ENCODE results near the gene RNF217.

The RNF217 gene

DNA sequence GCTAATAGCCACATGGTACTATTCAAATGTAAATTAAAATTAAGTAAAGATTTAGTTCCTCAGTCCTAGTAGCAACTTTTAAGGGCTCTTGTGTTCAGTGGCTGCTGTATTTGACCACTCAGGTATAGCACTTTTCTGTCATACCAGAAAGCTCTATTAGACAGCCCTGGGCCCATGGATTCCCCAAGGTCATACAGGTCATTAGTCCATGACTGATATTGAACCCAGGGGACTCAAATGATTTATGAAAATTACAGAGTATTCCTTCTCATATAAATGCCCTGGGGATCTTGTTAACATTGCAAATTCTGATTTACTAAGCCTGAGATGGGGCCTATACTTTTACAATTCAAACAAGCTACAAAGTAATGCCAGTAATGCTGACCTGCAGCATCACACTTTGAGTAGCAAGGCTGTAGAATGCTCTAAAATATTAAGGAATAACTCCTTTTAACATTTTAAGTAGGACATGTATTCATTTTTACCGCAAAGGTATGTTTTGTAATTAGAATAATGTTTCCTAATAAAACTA is 29.6 kb downstream of the RNF217 start:
- DNase-seq, result no peak

GRCh38 chr6:124993327-124993726 is 31.1 kb downstream of the RNF217 start:
- DNase-seq, result no peak

DNA sequence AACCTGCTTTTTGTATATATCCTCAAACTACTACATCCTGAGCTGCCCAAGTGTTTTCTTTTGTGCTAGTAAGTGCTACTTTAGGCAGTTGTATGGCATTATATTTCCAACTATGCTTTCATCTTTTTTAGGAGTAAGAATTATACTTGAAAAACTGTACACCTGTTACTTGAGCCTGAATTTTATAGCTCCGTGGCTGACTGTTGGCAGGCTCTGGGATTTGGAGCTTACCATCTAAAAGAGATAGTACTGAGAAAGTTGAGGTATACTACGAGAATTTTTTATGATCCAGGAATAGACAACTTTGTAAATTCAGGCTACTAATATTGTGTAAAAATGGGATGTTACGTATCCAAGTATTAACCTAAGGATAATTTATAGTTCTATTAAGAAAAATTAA is 32.4 kb downstream of the RNF217 start:
- DNase-seq, result no peak

DNA sequence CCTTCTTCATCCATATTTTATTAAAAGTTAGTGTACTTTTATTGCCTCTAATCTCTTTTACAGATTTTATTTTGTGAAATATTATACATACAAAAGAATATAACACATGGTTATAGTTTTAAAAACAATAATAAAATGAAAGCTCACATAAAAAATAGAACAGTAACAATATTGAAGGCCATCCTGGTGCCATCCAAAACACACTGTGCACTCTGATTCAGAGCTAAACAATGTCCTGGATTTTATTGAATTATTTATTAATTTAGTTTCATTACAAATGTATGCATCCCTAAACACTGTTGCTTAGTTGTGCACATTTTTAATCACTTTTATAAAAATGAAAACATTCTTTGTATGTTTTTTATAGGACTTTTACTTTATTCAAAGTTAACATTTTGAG is 32.9 kb downstream of the RNF217 start:
- DNase-seq, result no peak

GRCh38 chr6:124995645-124996325 is 33.5 kb downstream of the RNF217 start:
- no peak for DNase-seq

DNA sequence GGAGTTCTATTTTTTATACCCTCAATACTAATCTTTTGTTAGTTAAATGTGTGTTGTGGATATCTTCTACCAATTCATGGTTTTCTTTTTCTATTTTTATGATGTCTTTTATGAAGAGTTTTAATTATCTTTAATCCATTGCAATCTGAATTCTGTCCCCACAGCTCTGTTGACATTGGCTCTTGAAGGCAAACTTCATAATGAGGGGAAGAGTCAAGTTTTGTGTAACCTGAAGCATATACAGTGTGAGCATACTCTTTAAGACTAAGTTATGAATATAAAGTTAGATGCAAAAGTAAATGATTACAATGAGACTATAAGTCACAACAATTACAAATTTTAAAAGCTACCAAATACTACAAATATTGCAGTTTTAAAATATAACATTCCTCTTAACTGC is 34.2 kb downstream of the RNF217 start:
- no peak for DNase-seq

GRCh38 chr6:124997196-124997875 is 35.1 kb downstream of the RNF217 start:
- no peak for DNase-seq

DNA sequence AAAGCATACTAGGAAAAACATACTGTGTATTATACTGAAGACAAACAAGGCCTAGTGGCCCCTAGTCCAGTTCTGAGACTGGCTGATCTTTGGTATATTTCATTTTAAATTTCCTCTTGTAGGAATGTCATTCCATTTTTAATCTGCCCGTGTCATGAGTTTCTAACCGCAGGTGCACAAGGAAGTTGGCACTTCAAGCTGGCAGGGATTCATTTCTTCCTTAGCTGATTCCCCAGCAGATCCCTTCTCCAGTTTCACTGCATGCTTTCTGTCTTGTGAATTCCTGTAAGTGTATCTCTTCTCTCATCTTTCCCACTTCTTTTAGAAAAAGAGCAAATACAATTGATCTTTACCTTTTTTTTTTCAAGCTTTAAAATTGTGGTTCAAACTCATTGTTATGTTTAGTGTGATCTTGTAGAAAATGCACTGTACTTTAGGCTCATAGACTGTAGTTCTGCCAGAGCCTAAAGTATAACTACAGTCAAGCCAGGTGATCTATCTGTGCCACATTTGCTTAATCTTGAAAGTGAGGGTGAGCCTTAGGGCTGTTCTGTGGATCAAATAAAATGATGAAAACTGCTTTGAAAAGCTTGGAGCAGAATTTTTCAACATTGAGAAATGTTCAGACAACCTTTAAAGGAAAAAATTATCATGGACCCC is 37.0 kb downstream of the RNF217 start:
- DNase-seq, result no peak

- no peak for DNase-seq
Observed at GRCh38 chr6:125001684-125002405, 39.6 kb downstream of the RNF217 start.

DNA sequence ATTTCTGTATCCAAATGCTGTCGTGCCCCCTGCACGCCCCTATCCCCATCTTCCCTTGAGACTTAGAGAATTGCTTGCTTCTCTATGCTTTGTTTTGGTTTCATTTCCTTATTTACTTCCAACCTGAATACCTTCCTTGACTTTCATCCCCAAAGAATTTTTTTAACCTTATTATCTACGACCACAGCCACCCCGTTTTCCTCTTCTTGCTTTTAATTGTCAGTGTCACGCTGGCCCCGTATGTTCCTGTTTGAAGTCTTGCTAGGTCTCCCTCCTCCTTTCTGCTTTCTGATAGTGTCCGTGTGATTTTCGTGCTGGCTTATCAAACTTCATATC is 40.1 kb downstream of the RNF217 start:
- DNase-seq, result no peak

- DNase-seq, result no peak
Observed at GRCh38 chr6:125003070-125003469, 40.8 kb downstream of the RNF217 start.

GRCh38 chr6:125004198-125004597 is 42.0 kb downstream of the RNF217 start:
- DNase-seq, result peak; percentile 79

DNA sequence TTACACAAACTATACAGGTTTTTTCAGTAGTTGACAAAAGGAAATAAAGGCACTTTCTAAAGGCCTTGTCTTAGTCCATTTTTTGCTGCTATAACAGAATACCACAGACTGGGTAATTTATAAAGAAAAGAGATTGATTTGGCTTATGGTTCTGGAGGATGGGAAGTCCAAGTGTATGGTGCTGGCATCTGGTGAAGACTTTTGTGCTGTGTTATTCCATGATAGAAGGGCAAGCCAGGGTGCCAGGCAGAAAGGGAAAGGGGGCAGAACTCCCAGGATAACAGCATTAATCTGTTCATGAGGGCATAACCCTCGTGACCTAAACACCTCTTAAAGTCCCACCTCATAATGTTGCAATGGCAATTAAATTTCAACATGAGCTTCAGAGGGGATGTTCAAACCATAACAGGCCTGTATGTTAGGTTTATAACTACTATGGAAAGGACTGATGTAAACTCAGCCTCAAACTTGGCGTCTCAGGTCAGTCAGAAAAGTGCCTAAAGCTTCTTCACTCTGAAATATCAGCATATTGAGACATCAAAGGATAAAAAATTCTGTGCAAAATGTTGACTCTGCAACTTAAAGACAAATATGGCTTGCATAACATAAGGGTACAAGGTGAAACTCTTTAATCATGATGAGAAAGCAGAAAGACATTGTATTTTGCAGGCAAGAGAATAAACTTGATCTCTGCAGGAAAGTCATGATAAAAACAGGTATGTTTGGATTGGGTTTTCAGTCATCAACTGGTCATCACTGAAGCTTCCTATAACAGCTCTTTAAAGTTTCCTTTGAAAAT is 42.8 kb downstream of the RNF217 start:
- DNase-seq, result no peak

- DNase-seq, result no peak
Observed at GRCh38 chr6:125008261-125008703, 46.0 kb downstream of the RNF217 start.

- no peak for DNase-seq
Observed at GRCh38 chr6:125008957-125009356, 46.7 kb downstream of the RNF217 start.

DNA sequence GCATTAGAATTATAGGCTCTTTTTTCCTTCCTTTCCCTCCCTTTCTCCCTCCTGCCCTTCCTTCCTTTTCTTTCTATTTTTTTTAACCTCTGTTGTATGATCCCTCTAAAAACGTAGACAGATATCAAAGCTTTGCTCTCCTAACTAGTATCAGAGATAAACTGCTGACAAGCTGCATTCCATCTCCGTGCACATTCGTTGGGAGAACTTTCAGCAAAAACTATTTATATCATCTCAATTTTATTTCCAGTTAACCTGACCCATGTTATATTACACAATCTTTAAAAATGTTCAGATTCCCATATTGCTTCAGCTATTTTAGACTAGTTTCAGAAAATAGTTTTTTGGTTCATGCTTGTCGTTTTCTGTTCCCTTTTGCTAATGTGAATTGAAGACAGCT is 47.3 kb downstream of the RNF217 start:
- DNase-seq, result no peak

DNA sequence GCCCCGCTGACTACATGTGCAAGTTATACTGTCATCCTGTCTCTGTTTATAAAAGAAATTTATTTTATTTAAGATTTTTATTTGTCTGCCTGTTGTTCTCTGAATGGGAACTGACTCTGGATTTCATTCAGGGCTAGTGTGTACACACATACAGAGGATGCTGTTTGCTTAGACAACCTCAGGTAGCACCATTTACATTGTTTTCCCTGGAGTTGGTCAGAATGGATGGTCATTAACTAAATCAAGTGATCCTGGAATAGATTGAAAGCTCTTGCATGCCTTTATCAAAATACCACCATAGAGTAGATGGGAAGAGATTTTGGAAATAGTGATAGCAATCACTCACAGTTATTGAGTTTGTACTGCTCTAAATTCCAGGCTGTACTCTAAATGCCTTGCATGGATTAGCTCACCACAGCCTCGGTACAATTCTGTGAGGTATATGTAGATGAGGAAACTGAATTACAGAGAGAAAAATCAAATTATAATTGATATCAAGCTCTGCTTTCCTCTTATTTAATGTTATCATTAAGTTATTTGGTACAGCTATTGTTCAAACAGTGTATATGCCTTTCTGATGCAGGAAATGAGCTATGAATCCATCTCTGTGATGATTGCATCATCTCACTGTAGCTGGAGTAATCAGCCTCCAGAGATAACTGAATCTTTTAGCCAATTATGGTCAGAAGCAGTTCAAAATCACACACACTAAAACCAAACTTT is 51.9 kb downstream of the RNF217 start:
- DNase-seq, result no peak

- no peak for DNase-seq
Observed at GRCh38 chr6:125014661-125014957, 52.4 kb downstream of the RNF217 start.

DNA sequence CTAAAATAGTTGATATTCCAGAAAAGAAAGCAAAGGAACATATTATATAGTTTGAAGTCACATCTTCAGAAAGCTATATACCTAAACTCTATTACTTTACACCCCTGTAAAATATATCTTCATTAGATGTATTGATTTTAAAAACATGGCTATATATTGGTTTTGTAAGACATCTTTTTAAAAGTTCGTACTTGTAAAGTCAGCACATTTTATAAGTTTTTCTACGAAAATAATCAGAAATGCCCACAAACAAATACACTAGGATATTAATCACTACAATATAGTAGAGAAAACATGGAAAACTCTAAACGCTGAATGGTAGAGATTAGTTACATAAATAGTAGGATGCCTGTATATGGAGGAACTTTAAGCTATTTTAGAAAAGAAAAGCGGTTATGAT is 52.9 kb downstream of the RNF217 start:
- no peak for DNase-seq

GRCh38 chr6:125018136-125018535 is 55.9 kb downstream of the RNF217 start:
- DNase-seq, result no peak

DNA sequence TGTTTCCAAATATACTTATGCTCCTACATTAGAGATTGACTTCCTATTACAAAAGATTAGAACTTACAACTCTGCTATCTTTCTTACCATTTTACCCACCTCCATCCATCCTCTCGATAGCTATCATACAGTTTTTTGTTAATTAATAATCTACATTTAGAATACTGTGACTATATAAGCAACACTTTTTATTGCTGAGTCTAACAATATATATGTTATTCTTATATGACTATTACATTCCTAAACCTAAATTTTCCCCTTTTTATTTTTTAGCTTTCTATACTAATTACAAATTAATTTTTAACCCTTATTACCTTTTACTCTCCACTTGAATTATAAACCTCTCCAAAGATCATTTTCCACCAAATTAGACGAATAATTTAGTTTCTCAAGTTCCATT is 57.0 kb downstream of the RNF217 start:
- DNase-seq, result no peak

- no peak for DNase-seq
Observed at GRCh38 chr6:125019918-125020317, 57.7 kb downstream of the RNF217 start.
